HL-60 (cell line): ENCODE measurements around the gene VWA1.

Experiments used
- TF ChIP-seq, protein P1 (sequence below): IDR thresholded peaks from one replicate; pipeline ENCODE4 v1.5.1; 2011; ENCODE audit warnings: low read length, control low read depth, inconsistent platforms; ENCODE audit not compliant: insufficient read depth
- TF ChIP-seq, protein P2 (sequence below): IDR thresholded peaks from 2 replicates; pipeline ENCODE4 v1.6.1; 2012; ENCODE audit warnings: low read depth; ENCODE audit not compliant: insufficient replicate concordance

DNA sequence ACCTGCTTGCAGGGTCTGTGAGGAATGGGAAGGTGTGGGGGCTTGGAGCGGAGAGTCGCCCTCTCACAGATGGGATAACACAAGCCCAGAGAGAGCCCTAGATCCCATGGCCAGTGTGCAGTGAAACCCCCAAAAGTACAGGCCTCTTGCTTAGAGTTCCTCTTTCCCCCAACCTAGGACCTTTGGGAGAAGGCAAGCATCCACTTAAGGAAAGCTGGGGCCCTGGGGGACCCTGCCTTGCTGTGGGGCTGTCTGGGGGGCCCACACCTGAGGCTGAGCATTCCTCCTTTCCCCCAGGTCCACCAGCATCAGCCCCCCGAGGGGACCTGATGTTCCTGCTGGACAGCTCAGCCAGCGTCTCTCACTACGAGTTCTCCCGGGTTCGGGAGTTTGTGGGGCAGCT is 1.1 kb downstream of the VWA1 start:
- TF ChIP-seq, protein P1, sequence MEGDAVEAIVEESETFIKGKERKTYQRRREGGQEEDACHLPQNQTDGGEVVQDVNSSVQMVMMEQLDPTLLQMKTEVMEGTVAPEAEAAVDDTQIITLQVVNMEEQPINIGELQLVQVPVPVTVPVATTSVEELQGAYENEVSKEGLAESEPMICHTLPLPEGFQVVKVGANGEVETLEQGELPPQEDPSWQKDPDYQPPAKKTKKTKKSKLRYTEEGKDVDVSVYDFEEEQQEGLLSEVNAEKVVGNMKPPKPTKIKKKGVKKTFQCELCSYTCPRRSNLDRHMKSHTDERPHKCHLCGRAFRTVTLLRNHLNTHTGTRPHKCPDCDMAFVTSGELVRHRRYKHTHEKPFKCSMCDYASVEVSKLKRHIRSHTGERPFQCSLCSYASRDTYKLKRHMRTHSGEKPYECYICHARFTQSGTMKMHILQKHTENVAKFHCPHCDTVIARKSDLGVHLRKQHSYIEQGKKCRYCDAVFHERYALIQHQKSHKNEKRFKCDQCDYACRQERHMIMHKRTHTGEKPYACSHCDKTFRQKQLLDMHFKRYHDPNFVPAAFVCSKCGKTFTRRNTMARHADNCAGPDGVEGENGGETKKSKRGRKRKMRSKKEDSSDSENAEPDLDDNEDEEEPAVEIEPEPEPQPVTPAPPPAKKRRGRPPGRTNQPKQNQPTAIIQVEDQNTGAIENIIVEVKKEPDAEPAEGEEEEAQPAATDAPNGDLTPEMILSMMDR = no peak
- TF ChIP-seq, protein P2, sequence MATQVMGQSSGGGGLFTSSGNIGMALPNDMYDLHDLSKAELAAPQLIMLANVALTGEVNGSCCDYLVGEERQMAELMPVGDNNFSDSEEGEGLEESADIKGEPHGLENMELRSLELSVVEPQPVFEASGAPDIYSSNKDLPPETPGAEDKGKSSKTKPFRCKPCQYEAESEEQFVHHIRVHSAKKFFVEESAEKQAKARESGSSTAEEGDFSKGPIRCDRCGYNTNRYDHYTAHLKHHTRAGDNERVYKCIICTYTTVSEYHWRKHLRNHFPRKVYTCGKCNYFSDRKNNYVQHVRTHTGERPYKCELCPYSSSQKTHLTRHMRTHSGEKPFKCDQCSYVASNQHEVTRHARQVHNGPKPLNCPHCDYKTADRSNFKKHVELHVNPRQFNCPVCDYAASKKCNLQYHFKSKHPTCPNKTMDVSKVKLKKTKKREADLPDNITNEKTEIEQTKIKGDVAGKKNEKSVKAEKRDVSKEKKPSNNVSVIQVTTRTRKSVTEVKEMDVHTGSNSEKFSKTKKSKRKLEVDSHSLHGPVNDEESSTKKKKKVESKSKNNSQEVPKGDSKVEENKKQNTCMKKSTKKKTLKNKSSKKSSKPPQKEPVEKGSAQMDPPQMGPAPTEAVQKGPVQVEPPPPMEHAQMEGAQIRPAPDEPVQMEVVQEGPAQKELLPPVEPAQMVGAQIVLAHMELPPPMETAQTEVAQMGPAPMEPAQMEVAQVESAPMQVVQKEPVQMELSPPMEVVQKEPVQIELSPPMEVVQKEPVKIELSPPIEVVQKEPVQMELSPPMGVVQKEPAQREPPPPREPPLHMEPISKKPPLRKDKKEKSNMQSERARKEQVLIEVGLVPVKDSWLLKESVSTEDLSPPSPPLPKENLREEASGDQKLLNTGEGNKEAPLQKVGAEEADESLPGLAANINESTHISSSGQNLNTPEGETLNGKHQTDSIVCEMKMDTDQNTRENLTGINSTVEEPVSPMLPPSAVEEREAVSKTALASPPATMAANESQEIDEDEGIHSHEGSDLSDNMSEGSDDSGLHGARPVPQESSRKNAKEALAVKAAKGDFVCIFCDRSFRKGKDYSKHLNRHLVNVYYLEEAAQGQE = no peak
